ENCODE measurements around the gene PPP2CA. TPM values are rescaled to one million over a fixed set of nuclear protein-coding genes. Genes with fewer than 3 reads are reported as not detected.
"Not testable (repeated sequence)": the region's sequence is repeated elsewhere in the genome, so short reads cannot be mapped to it uniquely, and the experiment has no call there.

Gene PPP2CA
- total RNA-seq, 2 experiments from 2014 or later: 188 to 195 TPM

- intact Hi-C loops (cut with DNase I, micrococcal nuclease): no loop called here
- Mint-ChIP-seq H3K4me1 (ENCODE audit: low read depth) (peaks cover 82% of the 10 kb centered on the region), H3K27ac (no peak overlapping the region), H3K9me3 (no peaks in the 10 kb centered on the region), H3K36me3 (ENCODE audit: low read depth) (peaks cover 71% of the 10 kb centered on the region), H3K4me3 (peak overlapping the region; percentile 18), H3K27me3 (no peaks in the 10 kb centered on the region)
- no peak for TF ChIP-seq CTCF (IDR thresholded peaks at IDR 0.05)
- H3K9me3 ChIP-seq (ENCODE audit: control insufficient read depth in 1 of 2, insufficient read depth in 1 of 2, low read length in 2 of 2): no peaks in the 10 kb centered on the region
- peaks cover 28% of the 10 kb centered on the region for H3K36me3 ChIP-seq (ENCODE audit: insufficient read depth, low read length)
- H3K27ac ChIP-seq (ENCODE audit: low read depth in 1 of 2, low read length in 2 of 2): no peak overlapping the region
- ChIA-PET CTCF (interaction anchor here (0.6 kb wide), 1 partner anchor 134 kb away, joined by 3 read pairs; no protein-coding TSS in a partner anchor), POLR2A (interaction anchor here (1.4 kb wide), 1 partner anchor 9 kb away, joined by 3 read pairs; no protein-coding TSS in a partner anchor)
- H3K4me3 ChIP-seq (ENCODE audit: low read length): no peak overlapping the region
- no peak for ATAC-seq (ENCODE audit: poor library complexity)
- no peak for DNase-seq
- peaks cover 70% of the 10 kb centered on the region for H3K4me1 ChIP-seq (ENCODE audit: insufficient read depth, low read length)
- no peaks in the 10 kb centered on the region for H3K27me3 ChIP-seq (ENCODE audit: control insufficient read depth in 1 of 2, insufficient read depth in 2 of 2, low read length in 2 of 2)
Observed at GRCh38 chr5:134215757-134216156, 10.1 kb downstream of the PPP2CA start.

DNA sequence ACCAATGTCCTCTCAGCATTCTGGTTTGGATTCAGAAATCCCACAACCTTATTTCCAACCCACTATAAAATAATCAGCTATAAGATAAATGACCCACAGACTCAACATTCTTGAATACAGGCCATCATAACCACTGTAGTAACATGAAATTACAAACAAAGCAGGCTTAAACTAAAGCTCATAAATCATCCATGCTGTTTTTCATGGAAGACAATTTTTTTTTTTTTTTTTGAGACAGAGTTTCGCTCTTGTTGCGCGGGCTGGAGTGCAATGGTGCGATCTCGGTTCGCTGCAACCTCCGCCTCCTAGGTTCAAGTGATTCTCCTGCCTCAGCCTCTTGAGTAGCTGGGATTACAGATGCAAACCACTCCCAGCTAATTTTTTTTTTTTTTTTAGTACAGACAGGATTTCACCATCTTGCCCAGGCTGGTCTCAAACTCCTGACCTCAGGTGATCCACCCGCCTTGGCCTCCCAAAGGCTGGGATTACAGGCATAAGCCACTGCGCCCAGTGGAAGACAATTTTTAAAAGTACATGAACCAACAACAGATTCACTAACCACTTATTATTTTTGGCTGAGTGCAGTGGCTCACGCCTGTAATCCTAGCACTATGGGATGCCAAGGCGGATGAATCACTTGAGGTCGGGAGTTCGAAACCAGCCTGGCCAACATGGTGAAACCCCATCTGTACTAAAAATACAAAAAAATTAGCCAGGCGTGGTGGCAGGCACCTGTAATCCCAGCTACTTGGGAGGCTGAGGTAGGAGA is 14.4 kb downstream of the PPP2CA start:
- H3K27ac ChIP-seq (ENCODE audit: low read depth in 1 of 2, low read length in 2 of 2); H3K27me3 Mint-ChIP-seq; H3K27ac Mint-ChIP-seq; ATAC-seq (ENCODE audit: poor library complexity); H3K4me3 ChIP-seq (ENCODE audit: low read length); H3K27me3 ChIP-seq (ENCODE audit: control insufficient read depth in 1 of 2, insufficient read depth in 2 of 2, low read length in 2 of 2); CTCF ChIA-PET; H3K36me3 ChIP-seq (ENCODE audit: insufficient read depth, low read length); H3K9me3 Mint-ChIP-seq; H3K9me3 ChIP-seq (ENCODE audit: control insufficient read depth in 1 of 2, insufficient read depth in 1 of 2, low read length in 2 of 2); intact Hi-C loops (cut with DNase I, micrococcal nuclease); DNase-seq: not testable (repeated sequence)
- peaks cover 76% of the 10 kb centered on the region for H3K4me1 Mint-ChIP-seq (ENCODE audit: low read depth)
- POLR2A ChIA-PET: interaction anchor here (1.9 kb wide), 1 partner anchor 14 kb away, joined by 13 read pairs; the partner anchor contains the start of gene PPP2CA
- peak overlapping the region; percentile 56 for H3K4me3 Mint-ChIP-seq
- peaks cover 44% of the 10 kb centered on the region for H3K36me3 Mint-ChIP-seq (ENCODE audit: low read depth)
- peaks cover 61% of the 10 kb centered on the region for H3K4me1 ChIP-seq (ENCODE audit: insufficient read depth, low read length)

- no peak for ATAC-seq (ENCODE audit: poor library complexity)
- Mint-ChIP-seq H3K27ac (no peak overlapping the region), H3K9me3 (no peaks in the 10 kb centered on the region), H3K4me1 (ENCODE audit: low read depth) (peaks cover 75% of the 10 kb centered on the region), H3K4me3 (peak overlapping the region; percentile 15), H3K27me3 (no peaks in the 10 kb centered on the region), H3K36me3 (ENCODE audit: low read depth) (peaks cover 52% of the 10 kb centered on the region)
- Histone ChIP-seq H3K27me3 (ENCODE audit: control insufficient read depth in 1 of 2, insufficient read depth in 2 of 2, low read length in 2 of 2) (no peaks in the 10 kb centered on the region), H3K27ac (ENCODE audit: low read depth in 1 of 2, low read length in 2 of 2) (no peak overlapping the region), H3K36me3 (ENCODE audit: insufficient read depth, low read length) (peaks cover 15% of the 10 kb centered on the region), H3K9me3 (ENCODE audit: control insufficient read depth in 1 of 2, insufficient read depth in 1 of 2, low read length in 2 of 2) (no peaks in the 10 kb centered on the region), H3K4me3 (ENCODE audit: low read length) (no peak overlapping the region), H3K4me1 (ENCODE audit: insufficient read depth, low read length) (peaks cover 45% of the 10 kb centered on the region)
- ChIA-PET CTCF (no interaction called here), POLR2A (interaction anchor here (0.7 to 1.9 kb wide), 2 partner anchors 9 to 33 kb away, joined by 4 to 6 read pairs; partner anchors contain the start of gene SKP1)
- no peak for DNase-seq
- intact Hi-C loops (cut with DNase I, micrococcal nuclease): no loop called here
- TF ChIP-seq CTCF (IDR thresholded peaks at IDR 0.05): no peak
Observed at GRCh38 chr5:134209477-134210245, 16.2 kb downstream of the PPP2CA start.

All from CD4-positive, alpha-beta T cell (primary cell).